Activated B cell treated with CpG ODN at 0.5 μM for 24 hours (primary cell): ENCODE measurements around the gene MAGEA8. TPM values are rescaled to one million over a fixed set of nuclear protein-coding genes. Genes with fewer than 3 reads are reported as not detected.

Source experiments
- ATAC-seq: fragments of 200-7000 bp; cut with Tn5 transposase; one replicate; pipeline ENCODE4 v1.10.0; 2021; ENCODE audit warnings: low read depth, mild to moderate bottlenecking, moderate library complexity
- CTCF ChIA-PET: fragments of 350-600 bp; sonication (Branson Sonifier 250); formaldehyde crosslinking; loops from one replicate; lab custom pipeline; 2021; ENCODE audit warnings: antibody characterized with exemption; lab: Charles Lee
- POLR2A ChIA-PET: fragments of 350-600 bp; sonication (Branson Sonifier 250); formaldehyde crosslinking; loops from one replicate; lab custom pipeline; 2021; ENCODE audit warnings: antibody characterized with exemption; lab: Charles Lee
- DNase-seq: peaks from one replicate; pipeline ENCODE4 v3.0.0; 2022
- H3K27ac Mint-ChIP-seq: one replicate; pipeline ENCODE4 v1.8.0; 2020; ENCODE audit warnings: mixed read lengths
- H3K27me3 Mint-ChIP-seq: one replicate; pipeline ENCODE4 v1.8.0; 2021; ENCODE audit warnings: mixed read lengths
- H3K36me3 Mint-ChIP-seq: one replicate; pipeline ENCODE4 v1.8.0; 2021; ENCODE audit warnings: low read depth, mixed read lengths
- H3K4me1 Mint-ChIP-seq: one replicate; pipeline ENCODE4 v1.8.0; 2021; ENCODE audit warnings: mixed read lengths
- H3K4me3 Mint-ChIP-seq: one replicate; pipeline ENCODE4 v1.8.0; 2020; ENCODE audit warnings: mild to moderate bottlenecking, mixed read lengths
- H3K9me3 Mint-ChIP-seq: one replicate; pipeline ENCODE4 v1.8.0; 2020; ENCODE audit warnings: mixed read lengths
- CTCF ChIP-seq: fragments of 200-600 bp; IDR thresholded peaks from one replicate; pipeline ENCODE4 v1.8.0; 2022; ENCODE audit warnings: antibody characterized with exemption, mild to moderate bottlenecking
- intact Hi-C: fragments of 100-400 bp; cut with micrococcal nuclease; formaldehyde crosslinking; loops from one replicate; pipeline ENCODE4 v1.15.1; 2024
- total RNA-seq: library from RNA; stranded (reverse); gene quantifications from 2 replicates; pipeline ENCODE4 v1.2.3, GENCODE V29; 2022

Gene MAGEA8
- total RNA-seq, 1 donor from 2014 or later, result not detected

GRCh38 chrX:149841929-149842328 lies 39.1 kb upstream of the MAGEA8 start:
- no peak for TF ChIP-seq CTCF
- ATAC-seq (no peak), DNase-seq (no peak)
- intact Hi-C loops, result no loop called here
- no peak overlapping the region for H3K27ac Mint-ChIP-seq
- no peaks in the 10 kb centered on the region for H3K9me3 Mint-ChIP-seq
- no peaks in the 10 kb centered on the region for H3K36me3 Mint-ChIP-seq
- ChIA-PET CTCF (no interaction called here), POLR2A (no interaction called here)
- H3K4me1 Mint-ChIP-seq, result no peaks in the 10 kb centered on the region
- no peak overlapping the region for H3K4me3 Mint-ChIP-seq
- peaks cover 4% of the 10 kb centered on the region for H3K27me3 Mint-ChIP-seq

- intact Hi-C loops, result no loop called here
- Mint-ChIP-seq H3K9me3 (no peaks in the 10 kb centered on the region), H3K27me3 (peaks cover 6% of the 10 kb centered on the region), H3K4me1 (no peaks in the 10 kb centered on the region), H3K27ac (no peak overlapping the region), H3K36me3 (no peaks in the 10 kb centered on the region), H3K4me3 (no peak overlapping the region)
- ChIA-PET POLR2A (no interaction called here), CTCF (no interaction called here)
- DNase-seq (no peak), ATAC-seq (no peak)
- TF ChIP-seq CTCF, result no peak
These were observed 35.6 kb upstream of the MAGEA8 start for GRCh38 chrX:149845385-149845784.

- H3K36me3 Mint-ChIP-seq, result no peaks in the 10 kb centered on the region
- H3K9me3 Mint-ChIP-seq, result no peaks in the 10 kb centered on the region
- intact Hi-C loops, result no loop called here
- TF ChIP-seq CTCF, result no peak
- ChIA-PET POLR2A (no interaction called here), CTCF (no interaction called here)
- H3K27ac Mint-ChIP-seq, result no peak overlapping the region
- no peak for ATAC-seq
- no peaks in the 10 kb centered on the region for H3K4me1 Mint-ChIP-seq
- peaks cover 3% of the 10 kb centered on the region for H3K27me3 Mint-ChIP-seq
- H3K4me3 Mint-ChIP-seq, result no peak overlapping the region
- no peak for DNase-seq
These were observed 34.2 kb upstream of the MAGEA8 start for GRCh38 chrX:149846789-149847188.

- no peak overlapping the region for H3K27ac Mint-ChIP-seq
- H3K4me3 Mint-ChIP-seq, result no peak overlapping the region
- H3K27me3 Mint-ChIP-seq, result peaks cover 3% of the 10 kb centered on the region
- no peak for TF ChIP-seq CTCF
- CTCF ChIA-PET, result no interaction called here
- no peak for ATAC-seq
- no peaks in the 10 kb centered on the region for H3K9me3 Mint-ChIP-seq
- DNase-seq, result no peak
- no peaks in the 10 kb centered on the region for H3K4me1 Mint-ChIP-seq
- no peaks in the 10 kb centered on the region for H3K36me3 Mint-ChIP-seq
- intact Hi-C loops, result no loop called here
- POLR2A ChIA-PET, result no interaction called here
These were observed 32.1 kb upstream of the MAGEA8 start for GRCh38 chrX:149848855-149849254.

- Mint-ChIP-seq H3K4me3 (no peak overlapping the region), H3K36me3 (no peaks in the 10 kb centered on the region), H3K27ac (no peak overlapping the region), H3K27me3 (peaks cover 3% of the 10 kb centered on the region), H3K9me3 (no peaks in the 10 kb centered on the region), H3K4me1 (no peaks in the 10 kb centered on the region)
- CTCF ChIA-PET, result no interaction called here
- ATAC-seq, result no peak
- POLR2A ChIA-PET, result no interaction called here
- no peak for TF ChIP-seq CTCF
- intact Hi-C loops, result no loop called here
- DNase-seq, result no peak
These were observed 31.2 kb upstream of the MAGEA8 start for GRCh38 chrX:149849787-149850186.
